ENCODE data around the gene FIBP. TPM values are rescaled to one million over a fixed set of nuclear protein-coding genes. Genes with fewer than 3 reads are reported as not detected.
A peak's percentile ranks its signal among the peaks of the same experiment; 100 is the strongest.

The FIBP gene
- total and polyA plus RNA-seq, 4 donors: 47.1 to 77.2 (median 62.2) TPM

- H3K27ac ChIP-seq (ENCODE audit: low read depth in 1 of 2, low read length in 1 of 2): peak overlapping the region in 1 of 2 donors; percentile 89
- H3K4me3 ChIP-seq: no peak overlapping the region
- no peak for TF ChIP-seq CTCF (IDR thresholded peaks at IDR 0.05; ENCODE audit: control extremely low read depth, extremely low read depth)
- peaks cover 9 to 41% (median 19%) of the 10 kb centered on the region in 5 donors for H3K4me1 ChIP-seq (ENCODE audit: control insufficient read depth in 5 of 5, insufficient read depth in 5 of 5, low read length in 5 of 5)
- no peaks in the 10 kb centered on the region for H3K9me3 ChIP-seq (ENCODE audit: control insufficient read depth in 4 of 4, insufficient read depth in 3 of 4, low read length in 3 of 4)
- no peak overlapping the region for H3K9ac ChIP-seq (ENCODE audit: insufficient read depth in 1 of 2, low read length in 2 of 2)
- ATAC-seq (ENCODE audit: insufficient read depth, low FRiP score): no peak
- peaks cover 0 to 20% (median 4%) of the 10 kb centered on the region in 4 donors for H3K36me3 ChIP-seq (ENCODE audit: control insufficient read depth in 4 of 4, insufficient read depth in 4 of 4, low read length in 4 of 4)
- no peak for DNase-seq
- H3K27me3 ChIP-seq (ENCODE audit: control insufficient read depth in 3 of 3, insufficient read depth in 3 of 3, low read length in 2 of 3): no peaks in the 10 kb centered on the region
- 87 to 96% methylated on average over 3 of the region's 3 CpGs for WGBS, 2 donors
Observed at GRCh38 chr11:65917077-65917433, 28.8 kb upstream of the FIBP start.

GRCh38 chr11:65916391-65916790 lies 28.1 kb upstream of the FIBP start:
- Histone ChIP-seq H3K4me1 (ENCODE audit: control insufficient read depth in 5 of 5, insufficient read depth in 5 of 5, low read length in 5 of 5) (peaks cover 9 to 42% (median 26%) of the 10 kb centered on the region in 5 donors), H3K9me3 (ENCODE audit: control insufficient read depth in 4 of 4, insufficient read depth in 3 of 4, low read length in 3 of 4) (no peaks in the 10 kb centered on the region), H3K27ac (ENCODE audit: low read depth in 1 of 2, low read length in 1 of 2) (peak overlapping the region; percentile 84 to 89), H3K36me3 (ENCODE audit: control insufficient read depth in 4 of 4, insufficient read depth in 4 of 4, low read length in 4 of 4) (peaks cover 0 to 17% (median 1%) of the 10 kb centered on the region in 4 donors), H3K4me3 (no peak overlapping the region), H3K27me3 (ENCODE audit: control insufficient read depth in 3 of 3, insufficient read depth in 3 of 3, low read length in 2 of 3) (no peaks in the 10 kb centered on the region), H3K9ac (ENCODE audit: insufficient read depth in 1 of 2, low read length in 2 of 2) (no peak overlapping the region)
- DNase-seq (no peak), ATAC-seq (ENCODE audit: insufficient read depth, low FRiP score) (no peak)
- TF ChIP-seq CTCF (IDR thresholded peaks at IDR 0.05; ENCODE audit: control extremely low read depth, extremely low read depth): no peak
- WGBS, 2 donors: 70 to 80% methylated on average over 7 of the region's 7 CpGs

GRCh38 chr11:65915821-65916251 lies 27.6 kb upstream of the FIBP start:
- DNase-seq: no peak
- no peak for TF ChIP-seq CTCF (IDR thresholded peaks at IDR 0.05; ENCODE audit: control extremely low read depth, extremely low read depth)
- Histone ChIP-seq H3K9me3 (ENCODE audit: control insufficient read depth in 4 of 4, insufficient read depth in 3 of 4, low read length in 3 of 4) (no peaks in the 10 kb centered on the region), H3K27ac (ENCODE audit: low read depth in 1 of 2, low read length in 1 of 2) (peak overlapping the region; percentile 84 to 89), H3K36me3 (ENCODE audit: control insufficient read depth in 4 of 4, insufficient read depth in 4 of 4, low read length in 4 of 4) (peaks cover 0 to 17% (median under 1%) of the 10 kb centered on the region in 4 donors), H3K4me3 (no peak overlapping the region), H3K4me1 (ENCODE audit: control insufficient read depth in 5 of 5, insufficient read depth in 5 of 5, low read length in 5 of 5) (peaks cover 9 to 44% (median 30%) of the 10 kb centered on the region in 5 donors), H3K27me3 (ENCODE audit: control insufficient read depth in 3 of 3, insufficient read depth in 3 of 3, low read length in 2 of 3) (no peaks in the 10 kb centered on the region), H3K9ac (ENCODE audit: insufficient read depth in 1 of 2, low read length in 2 of 2) (no peak overlapping the region)
- 29 to 34% methylated on average over 13 of the region's 13 CpGs for WGBS, 2 donors
- peak; percentile 22 for ATAC-seq (ENCODE audit: insufficient read depth, low FRiP score)

Data from lung (tissue), 12 donors.